HG02973 (cell line): Measurements from ENCODE around the gene ATP6V0B.

Source experiments
- ATAC-seq: cut with Tn5 transposase; IDR thresholded peaks from one replicate; pipeline ENCODE4 v1.9.1; 2021; ENCODE audit warnings: moderate library complexity; ENCODE audit not compliant: unreplicated experiment

ATP6V0B gene

DNA sequence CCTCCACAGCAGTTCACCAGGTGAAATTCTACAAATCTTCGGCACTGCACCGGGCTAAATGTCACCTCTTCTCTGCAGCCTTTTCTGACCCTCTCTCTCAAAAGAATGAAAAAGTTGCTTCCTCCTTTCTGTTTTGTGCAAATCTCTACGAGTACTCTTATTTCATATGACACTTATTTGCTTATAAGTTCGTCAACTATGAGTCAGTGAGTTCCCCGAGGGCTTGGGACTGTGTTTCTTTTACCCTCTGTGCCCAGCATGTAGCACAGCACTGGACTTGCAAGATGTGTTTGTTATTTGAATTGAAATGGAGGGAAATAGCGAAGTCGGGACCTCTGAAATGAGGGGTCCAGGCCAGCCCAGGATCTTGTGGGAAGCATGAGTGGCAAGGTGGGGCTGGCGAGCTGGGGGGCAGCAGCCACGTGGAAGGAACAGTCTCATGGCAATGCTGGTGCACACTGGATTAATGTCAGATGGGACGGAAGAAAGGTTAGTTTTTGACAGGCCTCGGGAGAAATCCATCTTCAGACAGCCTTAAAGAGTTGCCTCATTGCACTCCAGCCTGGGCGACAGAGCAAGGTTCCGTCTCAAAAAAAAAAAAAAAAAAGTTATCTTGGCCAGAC, 50.3 kb downstream of the ATP6V0B start:
- ATAC-seq = no peak

DNA sequence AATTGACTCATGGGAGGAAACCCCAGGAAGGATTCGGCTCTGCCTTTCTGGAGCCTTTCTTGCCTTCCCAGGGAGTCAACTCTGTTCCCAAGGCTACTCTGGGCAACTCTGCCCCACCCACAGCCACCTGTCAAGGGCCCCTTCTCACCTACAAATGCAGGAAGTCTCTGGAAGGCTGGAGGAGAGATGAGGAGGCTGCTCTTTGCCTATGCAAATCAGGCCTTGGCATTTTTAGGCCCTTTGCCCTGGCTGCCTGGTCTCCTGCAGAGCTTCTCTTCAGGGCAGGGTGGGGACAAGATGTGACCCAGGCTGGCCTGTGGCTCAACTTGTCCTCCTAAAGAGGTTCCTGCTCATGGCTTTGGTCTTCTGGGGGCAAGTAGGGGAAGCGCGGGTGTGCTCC, 51.1 kb downstream of the ATP6V0B start:
- no peak for ATAC-seq

DNA sequence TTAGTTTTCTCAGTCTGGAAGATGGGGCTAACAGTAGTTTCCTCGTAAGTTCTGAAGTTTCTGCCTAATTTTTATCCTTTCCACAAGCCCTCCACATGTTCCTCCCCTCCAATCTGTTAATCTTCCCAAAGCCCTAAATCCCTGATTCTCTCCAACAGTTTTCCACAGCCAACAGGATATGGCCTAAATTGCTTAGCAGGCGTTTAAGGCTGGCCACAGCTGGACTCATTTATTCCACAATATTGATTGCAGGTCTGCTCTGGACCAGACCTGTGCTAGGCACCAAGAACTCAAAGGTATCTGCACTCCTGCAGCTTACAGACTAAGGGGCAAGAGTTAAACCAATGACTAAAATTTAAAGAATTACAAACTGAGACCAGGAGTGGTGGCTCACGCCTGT, 52.6 kb downstream of the ATP6V0B start:
- ATAC-seq = no peak
